H9 (cell line): ENCODE results near the gene HNF4A. TPM values are rescaled to one million over a fixed set of nuclear protein-coding genes. Genes with fewer than 3 reads are reported as not detected.

Source experiments
- DNase-seq: peaks from one replicate; pipeline ENCODE4 v3.0.0-alpha.2; 2017
- H2AFZ ChIP-seq: one replicate; pipeline ENCODE4 v1.6.1; 2013; ENCODE audit warnings: mild to moderate bottlenecking, low read length, control low read depth, moderate library complexity
- H2AK5ac ChIP-seq: 2 replicates; pipeline ENCODE4 v1.6.1; 2013; ENCODE audit warnings: low read length, control low read depth, mixed read lengths; ENCODE audit not compliant: insufficient read length
- H2BK120ac ChIP-seq: one replicate; pipeline ENCODE4 v1.6.1; 2013; ENCODE audit warnings: low read depth, mild to moderate bottlenecking, low read length, control low read depth, inconsistent platforms; ENCODE audit not compliant: poor library complexity, severe bottlenecking
- H2BK12ac ChIP-seq: 2 replicates; pipeline ENCODE4 v1.6.1; 2013; ENCODE audit warnings: low read length, control low read depth, mixed read lengths, low read depth; ENCODE audit not compliant: insufficient read length
- H2BK15ac ChIP-seq: 2 replicates; pipeline ENCODE4 v1.6.1; 2013; ENCODE audit warnings: low read depth, low read length, control low read depth
- H2BK20ac ChIP-seq: one replicate; pipeline ENCODE4 v1.6.1; 2013; ENCODE audit warnings: low read depth, mild to moderate bottlenecking, low read length, control low read depth, inconsistent platforms; ENCODE audit not compliant: poor library complexity, severe bottlenecking
- H2BK5ac ChIP-seq: 2 replicates; pipeline ENCODE4 v1.6.1; 2013; ENCODE audit warnings: low read length, control low read depth, mixed read lengths; ENCODE audit not compliant: insufficient read length
- H3K14ac ChIP-seq: 2 replicates; pipeline ENCODE4 v1.6.1; 2013; ENCODE audit warnings: low read length, control low read depth; ENCODE audit not compliant: insufficient read depth
- H3K18ac ChIP-seq: 2 replicates; pipeline ENCODE4 v1.6.1; 2013; ENCODE audit warnings: low read depth, mild to moderate bottlenecking, mixed read lengths, low read length, control low read depth; ENCODE audit not compliant: insufficient read length
- H3K23ac ChIP-seq: 2 replicates; pipeline ENCODE4 v1.6.1; 2013; ENCODE audit warnings: low read length, control low read depth, mixed read lengths, low read depth; ENCODE audit not compliant: insufficient read length
- H3K23me2 ChIP-seq: 2 replicates; pipeline ENCODE4 v1.6.1; 2013; ENCODE audit warnings: low read depth, mild to moderate bottlenecking, mixed read lengths, low read length, control low read depth; ENCODE audit not compliant: insufficient read length, poor library complexity, severe bottlenecking
- H3K27ac ChIP-seq: 2 replicates; pipeline ENCODE4 v1.5.1; 2013; ENCODE audit warnings: low read length, control low read depth, mixed read lengths, low read depth; ENCODE audit not compliant: insufficient read length
- H3K27me3 ChIP-seq: 2 replicates; pipeline ENCODE4 v1.6.1; 2013; ENCODE audit warnings: low read length, control low read depth, inconsistent platforms; ENCODE audit not compliant: insufficient read depth
- H3K4ac ChIP-seq: 2 replicates; pipeline ENCODE4 v1.6.1; 2013; ENCODE audit warnings: low read depth, mild to moderate bottlenecking, control low read depth, inconsistent platforms, low read length, moderate library complexity
- H3K4me1 ChIP-seq: 2 replicates; pipeline ENCODE4 v1.6.1; 2013; ENCODE audit warnings: low read length, control low read depth, inconsistent platforms; ENCODE audit not compliant: insufficient read depth
- H3K4me2 ChIP-seq: 2 replicates; pipeline ENCODE4 v1.6.1; 2013; ENCODE audit warnings: low read length, control low read depth, mixed read lengths; ENCODE audit not compliant: insufficient read length, insufficient read depth
- H3K56ac ChIP-seq: 2 replicates; pipeline ENCODE4 v1.6.1; 2013; ENCODE audit warnings: low read depth, mild to moderate bottlenecking, mixed read lengths, low read length, control low read depth; ENCODE audit not compliant: insufficient read length
- H3K79me1 ChIP-seq: 2 replicates; pipeline ENCODE4 v1.6.1; 2013; ENCODE audit warnings: low read depth, mild to moderate bottlenecking, moderate library complexity, low read length, control low read depth, inconsistent platforms; ENCODE audit not compliant: insufficient read depth, poor library complexity, severe bottlenecking
- H3K79me2 ChIP-seq: 2 replicates; pipeline ENCODE4 v1.6.1; 2013; ENCODE audit warnings: low read length, control low read depth, inconsistent platforms; ENCODE audit not compliant: insufficient read depth
- H3K9ac ChIP-seq: 2 replicates; pipeline ENCODE4 v1.6.1; 2013; ENCODE audit warnings: low read length, control low read depth, mixed read lengths; ENCODE audit not compliant: insufficient read length; ENCODE audit errors: extremely low read depth
- H3K9me3 ChIP-seq: one replicate; pipeline ENCODE4 v1.6.1; 2013; ENCODE audit warnings: low read depth, low read length, inconsistent platforms; ENCODE audit not compliant: control insufficient read depth
- H3T11ph ChIP-seq: one replicate; pipeline ENCODE4 v1.6.1; 2013; ENCODE audit warnings: mild to moderate bottlenecking, low read length, control low read depth, inconsistent platforms
- H4K20me1 ChIP-seq: one replicate; pipeline ENCODE4 v1.6.1; 2013; ENCODE audit not compliant: control insufficient read depth, insufficient read length, insufficient read depth
- H4K5ac ChIP-seq: 2 replicates; pipeline ENCODE4 v1.6.1; 2013; ENCODE audit warnings: low read depth, mild to moderate bottlenecking, mixed read lengths, low read length, control low read depth; ENCODE audit not compliant: insufficient read length
- H4K8ac ChIP-seq: replicated peaks from 2 replicates; pipeline ENCODE4 v1.6.1; 2013; ENCODE audit warnings: low read length, control low read depth, mixed read lengths, low read depth; ENCODE audit not compliant: insufficient read length
- H4K91ac ChIP-seq: 2 replicates; pipeline ENCODE4 v1.6.1; 2013; ENCODE audit warnings: low read depth, mild to moderate bottlenecking, moderate library complexity, mixed read lengths, low read length, control low read depth; ENCODE audit not compliant: insufficient read length
- H3K27ac Mint-ChIP-seq, 3 experiments: 2 replicates in 2 of 3; 3 replicates in 1 of 3; pipeline ENCODE4 v1.8.0; 2020 to 2021; ENCODE audit warnings: mixed read lengths in 3 of 3, mild to moderate bottlenecking in 1 of 3, moderate library complexity in 1 of 3
- H3K27me3 Mint-ChIP-seq: 2 replicates; pipeline ENCODE4 v1.8.0; 2021; ENCODE audit warnings: low read depth, mild to moderate bottlenecking, moderate library complexity, mixed read lengths
- H3K36me3 Mint-ChIP-seq, 3 experiments: 2 replicates in 2 of 3; 3 replicates in 1 of 3; pipeline ENCODE4 v1.8.0; 2020 to 2021; ENCODE audit warnings: low read depth in 3 of 3, mixed read lengths in 3 of 3; ENCODE audit not compliant: insufficient read depth in 1 of 3
- H3K4me1 Mint-ChIP-seq, 2 experiments: 2 replicates each; pipeline ENCODE4 v1.8.0; 2020; ENCODE audit warnings: mixed read lengths in 2 of 2
- H3K4me3 Mint-ChIP-seq, 2 experiments: 2 replicates in 1 of 2; 3 replicates in 1 of 2; pipeline ENCODE4 v1.8.0; 2020 to 2021; ENCODE audit warnings: mild to moderate bottlenecking in 2 of 2, mixed read lengths in 2 of 2, moderate library complexity in 1 of 2
- H3K9me3 Mint-ChIP-seq, 2 experiments: 2 replicates in 1 of 2; 3 replicates in 1 of 2; pipeline ENCODE4 v1.8.0; 2020; ENCODE audit warnings: mild to moderate bottlenecking in 2 of 2, mixed read lengths in 2 of 2, moderate library complexity in 1 of 2
- CTCF ChIP-seq: fragments of 200-600 bp; sonication (generic); conservative IDR thresholded peaks from 3 replicates; pipeline ENCODE4 v1.8.0; 2021; ENCODE audit warnings: antibody characterized with exemption, mild to moderate bottlenecking
- WGBS: extraction: QIAGEN DNeasy Blood & Tissue Kit; methylation state at CpG from one replicate; pipeline ENCODE4 v1.1.7; 2013; ENCODE audit warnings: missing lambda C conversion rate, low lambda C conversion rate, mixed read lengths; ENCODE audit not compliant: insufficient read length; ENCODE audit errors: extremely low coverage; 5-methylcytosine and 5-hydroxymethylcytosine counted together
- total RNA-seq: library from RNA; stranded (reverse); gene quantifications from 2 replicates; pipeline ENCODE4 v1.2.1, GENCODE V29; 2021

Gene HNF4A
- total RNA-seq, 1 experiment from 2014 or later = not detected

- no peak overlapping the region for H2BK120ac ChIP-seq
- H3K4me2 ChIP-seq = no peak overlapping the region
- Mint-ChIP-seq H3K4me1 (peaks cover 5 to 8% of the 10 kb centered on the region in 2 experiments; a peak in 3 of 4 replicates), H3K27ac (no peak overlapping the region), H3K27me3 (peaks cover 15% of the 10 kb centered on the region), H3K36me3 (no peaks in the 10 kb centered on the region), H3K4me3 (no peak overlapping the region), H3K9me3 (no peaks in the 10 kb centered on the region; a peak in 1 of 5 replicates)
- no peaks in the 10 kb centered on the region for H3K79me1 ChIP-seq
- no CpG with 5 or more reads among the region's 8 CpGs for WGBS
- no peak overlapping the region for H3K18ac ChIP-seq
- TF ChIP-seq CTCF = no peak
- no peak overlapping the region for H2AK5ac ChIP-seq
- H2BK5ac ChIP-seq = no peak overlapping the region
- H3K23me2 ChIP-seq = no peaks in the 10 kb centered on the region
- no peak overlapping the region for H2BK15ac ChIP-seq
- no peaks in the 10 kb centered on the region for H3K4me1 ChIP-seq
- no peak overlapping the region for H4K91ac ChIP-seq
- no peaks in the 10 kb centered on the region for H3K79me2 ChIP-seq
- H3K27ac ChIP-seq = no peak overlapping the region
- no peak overlapping the region for H2BK12ac ChIP-seq
- no peak for DNase-seq
- no peak overlapping the region for H3T11ph ChIP-seq
- no peaks in the 10 kb centered on the region for H3K27me3 ChIP-seq
- H3K23ac ChIP-seq = no peak overlapping the region
- H3K9ac ChIP-seq = no peak overlapping the region
- H3K4ac ChIP-seq = no peak overlapping the region
- H3K9me3 ChIP-seq = no peaks in the 10 kb centered on the region
- H4K5ac ChIP-seq = no peak overlapping the region
- H3K14ac ChIP-seq = no peak overlapping the region
- H3K56ac ChIP-seq = no peak overlapping the region
- H2BK20ac ChIP-seq = no peak overlapping the region
- no peak overlapping the region for H4K8ac ChIP-seq
- H2AFZ ChIP-seq = no peak overlapping the region
- H4K20me1 ChIP-seq = no peaks in the 10 kb centered on the region
These were observed 36.7 kb downstream of the HNF4A start for GRCh38 chr20:44392088-44392775.
